SU-DHL-6 (cell line): ENCODE measurements around the gene ACER1.

Source experiments
- EZH2phosphoT487 ChIP-seq: fragments of 200-600 bp; sonication (generic), shearing (Covaris generic); conservative IDR thresholded peaks from 2 replicates; pipeline ENCODE4 v1.6.1; 2018; ENCODE audit warnings: mild to moderate bottlenecking, antibody characterized with exemption, low read length, moderate library complexity, mixed read lengths
- TF ChIP-seq, protein P1 (sequence below): fragments of 200-600 bp; sonication (generic); IDR thresholded peaks from one replicate; pipeline ENCODE4 v1.5.1; 2017; ENCODE audit warnings: antibody characterized with exemption, mild to moderate bottlenecking, low read length, moderate library complexity; ENCODE audit not compliant: insufficient read depth, poor library complexity, severe bottlenecking

DNA sequence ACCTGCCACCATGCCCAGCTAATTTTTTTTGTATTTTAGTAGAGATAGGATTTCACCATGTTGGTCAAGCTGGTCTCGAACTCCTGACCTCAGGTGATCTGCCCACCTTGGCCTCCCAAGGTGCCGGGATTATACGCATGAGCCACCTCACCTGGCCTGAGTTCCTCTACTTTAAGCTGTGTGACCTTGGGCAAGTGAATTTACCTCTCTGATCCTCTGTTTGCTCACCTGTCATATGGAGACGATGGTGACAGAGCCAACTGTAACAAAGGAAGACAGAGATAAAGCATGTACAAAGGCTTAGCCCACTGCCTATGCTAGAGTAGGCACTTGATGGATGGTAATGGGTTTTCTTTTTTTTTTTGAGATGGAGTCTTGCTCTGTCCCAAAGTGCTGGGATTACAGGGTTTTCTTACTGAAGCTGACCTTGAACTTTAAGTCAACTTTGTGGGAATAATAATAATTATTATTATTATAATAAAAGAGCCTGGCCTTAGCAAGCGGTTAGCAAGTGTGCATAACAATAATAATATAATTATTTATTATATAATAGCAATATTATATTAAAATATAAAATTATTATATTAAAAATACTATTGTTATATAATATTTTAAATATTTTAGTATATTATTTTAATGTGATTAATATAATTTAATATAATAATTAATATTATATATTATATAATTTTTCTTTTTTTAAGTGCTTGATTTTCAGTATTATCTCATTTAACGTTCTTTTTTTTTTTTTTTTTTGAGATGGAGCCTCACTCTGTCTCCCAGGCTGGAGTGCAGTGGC lies 1.3 kb upstream of the ACER1 start:
- TF ChIP-seq, protein P1, sequence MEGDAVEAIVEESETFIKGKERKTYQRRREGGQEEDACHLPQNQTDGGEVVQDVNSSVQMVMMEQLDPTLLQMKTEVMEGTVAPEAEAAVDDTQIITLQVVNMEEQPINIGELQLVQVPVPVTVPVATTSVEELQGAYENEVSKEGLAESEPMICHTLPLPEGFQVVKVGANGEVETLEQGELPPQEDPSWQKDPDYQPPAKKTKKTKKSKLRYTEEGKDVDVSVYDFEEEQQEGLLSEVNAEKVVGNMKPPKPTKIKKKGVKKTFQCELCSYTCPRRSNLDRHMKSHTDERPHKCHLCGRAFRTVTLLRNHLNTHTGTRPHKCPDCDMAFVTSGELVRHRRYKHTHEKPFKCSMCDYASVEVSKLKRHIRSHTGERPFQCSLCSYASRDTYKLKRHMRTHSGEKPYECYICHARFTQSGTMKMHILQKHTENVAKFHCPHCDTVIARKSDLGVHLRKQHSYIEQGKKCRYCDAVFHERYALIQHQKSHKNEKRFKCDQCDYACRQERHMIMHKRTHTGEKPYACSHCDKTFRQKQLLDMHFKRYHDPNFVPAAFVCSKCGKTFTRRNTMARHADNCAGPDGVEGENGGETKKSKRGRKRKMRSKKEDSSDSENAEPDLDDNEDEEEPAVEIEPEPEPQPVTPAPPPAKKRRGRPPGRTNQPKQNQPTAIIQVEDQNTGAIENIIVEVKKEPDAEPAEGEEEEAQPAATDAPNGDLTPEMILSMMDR = no peak
- TF ChIP-seq EZH2phosphoT487 = no peak
